ENCODE results near the gene ADGB. TPM values are rescaled to one million over a fixed set of nuclear protein-coding genes. Genes with fewer than 3 reads are reported as not detected.

Gene ADGB
- polyA plus RNA-seq, 2 of the 4 experiments (the other 2 are of a cell fraction), result not detected

DNA sequence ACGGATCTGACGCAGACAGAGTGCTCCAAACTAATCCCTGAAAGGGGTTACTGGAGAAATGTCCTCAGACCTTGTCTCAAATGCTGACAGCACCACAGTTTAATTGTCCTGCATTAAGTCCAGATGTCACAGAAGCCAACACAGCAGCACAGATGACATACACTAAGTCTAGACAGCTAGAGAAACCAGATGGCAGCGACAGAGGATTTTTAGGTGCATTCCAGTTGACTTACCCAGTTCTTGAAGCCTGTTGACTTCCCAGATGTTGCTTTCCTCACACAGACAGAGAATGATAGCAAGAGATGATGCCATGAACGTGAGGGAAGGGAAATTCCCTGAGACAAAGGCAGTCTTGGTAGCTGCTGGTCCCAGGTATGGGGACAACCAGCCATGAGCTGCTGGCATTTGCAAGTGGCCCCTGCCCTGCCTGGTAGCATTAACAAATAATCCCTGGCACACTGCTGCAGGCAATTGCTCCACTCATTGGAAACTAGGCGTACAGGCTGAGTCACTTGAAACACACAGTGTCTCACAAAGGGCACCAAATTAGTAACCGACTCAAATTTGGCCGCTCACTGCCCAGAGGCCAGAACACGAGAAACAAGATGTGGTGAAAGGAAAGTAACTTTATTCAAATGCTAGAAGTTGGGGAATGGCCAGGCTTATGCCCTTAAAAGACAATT is 52.2 kb downstream of the ADGB start:
- Histone ChIP-seq H3K4me2 (no peak overlapping the region), H3K4me3 (no peak overlapping the region), H3K27ac (no peak overlapping the region), H3K9me3 (no peaks in the 10 kb centered on the region), H3K4me1 (no peaks in the 10 kb centered on the region)
- no peak for TF ChIP-seq ZC3H11A (IDR thresholded peaks at IDR 0.05)
- TF ChIP-seq, protein P1, sequence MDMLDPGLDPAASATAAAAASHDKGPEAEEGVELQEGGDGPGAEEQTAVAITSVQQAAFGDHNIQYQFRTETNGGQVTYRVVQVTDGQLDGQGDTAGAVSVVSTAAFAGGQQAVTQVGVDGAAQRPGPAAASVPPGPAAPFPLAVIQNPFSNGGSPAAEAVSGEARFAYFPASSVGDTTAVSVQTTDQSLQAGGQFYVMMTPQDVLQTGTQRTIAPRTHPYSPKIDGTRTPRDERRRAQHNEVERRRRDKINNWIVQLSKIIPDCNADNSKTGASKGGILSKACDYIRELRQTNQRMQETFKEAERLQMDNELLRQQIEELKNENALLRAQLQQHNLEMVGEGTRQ (IDR thresholded peaks at IDR 0.05), result no peak
- ChIA-PET POLR2A (no interaction called here), CTCF (no interaction called here)
- DNase-seq (ENCODE audit: low read depth in 1 of 2, low spot score in 1 of 2), result no peak
- FAIRE-seq, result no peak
- 49% methylated on average over 8 of the region's 8 CpGs for WGBS (ENCODE audit: missing lambda C conversion rate)
- no peak; a peak in 1 of 6 replicates for ATAC-seq

DNA sequence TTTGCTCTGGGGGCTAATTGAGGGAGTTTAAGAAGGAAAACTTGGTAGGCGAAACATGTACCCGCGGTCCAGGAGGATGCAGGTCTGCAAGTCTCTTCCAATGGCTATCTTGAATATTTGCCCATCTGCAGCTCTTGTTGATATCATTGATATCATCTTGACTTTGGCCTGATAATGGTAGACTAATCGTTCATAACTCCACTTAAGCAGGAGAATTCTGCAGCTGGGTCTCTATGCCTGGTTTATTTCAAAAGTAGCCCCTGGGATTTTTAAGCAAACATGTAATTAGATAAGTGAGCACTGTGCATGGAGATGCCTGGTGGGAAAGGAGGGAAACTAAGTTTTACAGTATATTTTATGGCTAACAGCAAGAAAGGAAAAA is 52.7 kb downstream of the ADGB start:
- TF ChIP-seq, protein P2, sequence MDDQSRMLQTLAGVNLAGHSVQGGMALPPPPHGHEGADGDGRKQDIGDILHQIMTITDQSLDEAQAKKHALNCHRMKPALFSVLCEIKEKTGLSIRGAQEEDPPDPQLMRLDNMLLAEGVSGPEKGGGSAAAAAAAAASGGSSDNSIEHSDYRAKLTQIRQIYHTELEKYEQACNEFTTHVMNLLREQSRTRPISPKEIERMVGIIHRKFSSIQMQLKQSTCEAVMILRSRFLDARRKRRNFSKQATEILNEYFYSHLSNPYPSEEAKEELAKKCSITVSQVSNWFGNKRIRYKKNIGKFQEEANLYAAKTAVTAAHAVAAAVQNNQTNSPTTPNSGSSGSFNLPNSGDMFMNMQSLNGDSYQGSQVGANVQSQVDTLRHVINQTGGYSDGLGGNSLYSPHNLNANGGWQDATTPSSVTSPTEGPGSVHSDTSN (IDR thresholded peaks at IDR 0.05), result no peak
- TF ChIP-seq HOXB13 (CRISPR knock-in tag; IDR thresholded peaks at IDR 0.05; ENCODE audit: low read depth) (no peak), HOXA7 (CRISPR knock-in tag; IDR thresholded peaks at IDR 0.05) (no peak), EHF (CRISPR knock-in tag; IDR thresholded peaks at IDR 0.05) (no peak), RCOR1 (IDR thresholded peaks at IDR 0.05; ENCODE audit: low read depth, low read length) (no peak), ESRRA (IDR thresholded peaks at IDR 0.05; ENCODE audit: borderline replicate concordance, low read length) (no peak), NR3C1 (IDR thresholded peaks at IDR 0.05) (no peak), BHLHE40 (IDR thresholded peaks at IDR 0.05; ENCODE audit: low read depth, low read length) (no peak), ZSCAN20 (CRISPR knock-in tag; IDR thresholded peaks at IDR 0.05) (no peak), CBX2 (IDR thresholded peaks at IDR 0.05; ENCODE audit: borderline replicate concordance, low read depth) (no peak), FOSB (CRISPR knock-in tag; IDR thresholded peaks at IDR 0.05) (no peak), ZNF302 (CRISPR knock-in tag; IDR thresholded peaks at IDR 0.05) (no peak), MYC (IDR thresholded peaks at IDR 0.05; ENCODE audit: borderline replicate concordance, low read length) (no peak), GATA3 (IDR thresholded peaks at IDR 0.05; ENCODE audit: borderline replicate concordance) (no peak), TP53 (CRISPR knock-in tag; IDR thresholded peaks at IDR 0.05) (no peak), EP300 (IDR thresholded peaks at IDR 0.05) (no peak), CEBPB (IDR thresholded peaks at IDR 0.05) (no peak), CHD4 (IDR thresholded peaks at IDR 0.05; ENCODE audit: borderline replicate concordance) (no peak)
- TF ChIP-seq, protein P3, sequence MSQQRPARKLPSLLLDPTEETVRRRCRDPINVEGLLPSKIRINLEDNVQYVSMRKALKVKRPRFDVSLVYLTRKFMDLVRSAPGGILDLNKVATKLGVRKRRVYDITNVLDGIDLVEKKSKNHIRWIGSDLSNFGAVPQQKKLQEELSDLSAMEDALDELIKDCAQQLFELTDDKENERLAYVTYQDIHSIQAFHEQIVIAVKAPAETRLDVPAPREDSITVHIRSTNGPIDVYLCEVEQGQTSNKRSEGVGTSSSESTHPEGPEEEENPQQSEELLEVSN (IDR thresholded peaks at IDR 0.05; ENCODE audit: borderline replicate concordance, low read depth), result no peak
- TF ChIP-seq, protein P1 (IDR thresholded peaks at IDR 0.05), result no peak
- FAIRE-seq, result no peak
- Histone ChIP-seq H3K9me3 (no peaks in the 10 kb centered on the region), H3K27ac (no peak overlapping the region), H3K4me2 (no peak overlapping the region), H3K4me3 (no peak overlapping the region), H3K4me1 (no peaks in the 10 kb centered on the region)
- ATAC-seq, result no peak
- WGBS (ENCODE audit: missing lambda C conversion rate), result 77% methylated on average over 4 of the region's 4 CpGs
- CTCF ChIA-PET, result no interaction called here
- POLR2A ChIA-PET, result no interaction called here
- no peak for DNase-seq (ENCODE audit: low read depth in 1 of 2, low spot score in 1 of 2)

DNA sequence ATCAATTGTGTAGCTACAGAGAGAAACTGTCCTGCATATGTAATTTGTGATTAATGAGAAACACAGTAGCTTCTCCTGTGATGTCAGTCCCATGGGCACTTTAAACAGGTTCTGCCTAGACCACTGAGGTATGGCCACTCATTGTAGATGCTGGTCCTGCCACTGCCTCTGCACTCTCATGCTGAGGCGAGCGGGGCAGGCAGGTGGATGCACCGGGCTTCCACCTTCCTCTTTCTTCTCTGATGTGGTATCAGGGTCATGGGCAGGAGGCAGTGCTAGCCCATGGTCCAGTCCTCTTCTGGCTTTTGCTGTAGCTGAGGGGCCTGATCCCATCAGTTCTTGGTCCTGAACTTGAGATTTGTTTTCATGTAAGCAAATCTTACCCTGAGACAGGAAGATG is 58.7 kb downstream of the ADGB start:
- Histone ChIP-seq H3K4me3 (no peak overlapping the region), H3K4me1 (no peaks in the 10 kb centered on the region), H3K4me2 (no peak overlapping the region), H3K9me3 (no peaks in the 10 kb centered on the region), H3K27ac (no peak overlapping the region)
- no peak for ATAC-seq
- no peak for TF ChIP-seq FOSL2 (IDR thresholded peaks at IDR 0.05)
- no peak for TF ChIP-seq FOSL2 (CRISPR knock-in tag; IDR thresholded peaks at IDR 0.05)
- no peak for TF ChIP-seq KDM1A (IDR thresholded peaks at IDR 0.05; ENCODE audit: low read depth)
- no peak for TF ChIP-seq JUNB (IDR thresholded peaks at IDR 0.05)
- TF ChIP-seq HOXB5 (CRISPR knock-in tag; IDR thresholded peaks at IDR 0.05), result no peak
- TF ChIP-seq SMC3 (IDR thresholded peaks at IDR 0.05), result no peak
- TF ChIP-seq, protein P1 (IDR thresholded peaks at IDR 0.05), result no peak
- no peak for TF ChIP-seq SREBF2 (IDR thresholded peaks at IDR 0.05)
- no peak for TF ChIP-seq RARB (CRISPR knock-in tag; IDR thresholded peaks at IDR 0.05)
- no peak for TF ChIP-seq ESRRA (IDR thresholded peaks at IDR 0.05; ENCODE audit: borderline replicate concordance, low read length)
- TF ChIP-seq, protein P4, sequence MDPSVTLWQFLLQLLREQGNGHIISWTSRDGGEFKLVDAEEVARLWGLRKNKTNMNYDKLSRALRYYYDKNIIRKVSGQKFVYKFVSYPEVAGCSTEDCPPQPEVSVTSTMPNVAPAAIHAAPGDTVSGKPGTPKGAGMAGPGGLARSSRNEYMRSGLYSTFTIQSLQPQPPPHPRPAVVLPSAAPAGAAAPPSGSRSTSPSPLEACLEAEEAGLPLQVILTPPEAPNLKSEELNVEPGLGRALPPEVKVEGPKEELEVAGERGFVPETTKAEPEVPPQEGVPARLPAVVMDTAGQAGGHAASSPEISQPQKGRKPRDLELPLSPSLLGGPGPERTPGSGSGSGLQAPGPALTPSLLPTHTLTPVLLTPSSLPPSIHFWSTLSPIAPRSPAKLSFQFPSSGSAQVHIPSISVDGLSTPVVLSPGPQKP (IDR thresholded peaks at IDR 0.05; ENCODE audit: low read depth, low read length), result no peak
- ChIA-PET POLR2A (no interaction called here), CTCF (no interaction called here)
- 74% methylated on average over 3 of the region's 3 CpGs for WGBS (ENCODE audit: missing lambda C conversion rate)
- FAIRE-seq, result no peak
- no peak for DNase-seq (ENCODE audit: low read depth in 1 of 2, low spot score in 1 of 2)

Measured in A549 (cell line).